HEK293T (cell line): ENCODE results near the gene CTXN3.

Experiments used
- CTCF ChIA-PET: fragments of 350-600 bp; formaldehyde crosslinking; extraction: SDS; loops from one replicate; lab custom pipeline; 2021; ENCODE audit warnings: antibody characterized with exemption, inconsistent platforms; lab: Yijun Ruan, JAX
- POLR2A ChIA-PET: fragments of 350-600 bp; formaldehyde crosslinking; extraction: SDS; loops from one replicate; lab custom pipeline; 2020; ENCODE audit warnings: antibody characterized with exemption, inconsistent platforms; lab: Yijun Ruan, JAX
- DNase-seq: peaks from one replicate; pipeline ENCODE4 v3.0.0; 2012; ENCODE audit warnings: mixed read lengths; ENCODE audit errors: extremely low spot score
- ARNT ChIP-seq: fragments of 450-650 bp; IDR thresholded peaks from 2 replicates; pipeline ENCODE4 v1.6.1; 2017; ENCODE audit warnings: mild to moderate bottlenecking
- BHLHE40 ChIP-seq: fragments of 450-650 bp; IDR thresholded peaks from 2 replicates; pipeline ENCODE4 v1.6.1; 2016; ENCODE audit warnings: mild to moderate bottlenecking, moderate library complexity, borderline replicate concordance
- CTBP1 ChIP-seq: fragments of 450-650 bp; IDR thresholded peaks from 2 replicates; pipeline ENCODE4 v1.6.1; 2016; ENCODE audit warnings: borderline replicate concordance
- ELF4 ChIP-seq: fragments of 450-650 bp; IDR thresholded peaks from 2 replicates; pipeline ENCODE4 v1.6.1; 2017; ENCODE audit warnings: antibody characterized with exemption
- FOXA1 ChIP-seq: fragments of 450-650 bp; IDR thresholded peaks from 2 replicates; pipeline ENCODE4 v1.6.1; 2016; ENCODE audit warnings: mild to moderate bottlenecking
- FOXK2 ChIP-seq: fragments of 450-650 bp; IDR thresholded peaks from 2 replicates; pipeline ENCODE4 v1.6.1; 2016; ENCODE audit warnings: mild to moderate bottlenecking
- FOXM1 ChIP-seq: fragments of 450-650 bp; IDR thresholded peaks from 2 replicates; pipeline ENCODE4 v1.6.1; 2017; ENCODE audit warnings: mild to moderate bottlenecking, borderline replicate concordance
- HDGF ChIP-seq: fragments of 450-650 bp; IDR thresholded peaks from 2 replicates; pipeline ENCODE4 v1.6.1; 2017; ENCODE audit warnings: antibody characterized with exemption, borderline replicate concordance
- L3MBTL2 ChIP-seq: fragments of 450-650 bp; conservative IDR thresholded peaks from 2 replicates; pipeline ENCODE4 v1.6.1; 2016; ENCODE audit warnings: mild to moderate bottlenecking
- LEF1 ChIP-seq: fragments of 450-650 bp; IDR thresholded peaks from 2 replicates; pipeline ENCODE4 v1.6.1; 2017; ENCODE audit warnings: mild to moderate bottlenecking, borderline replicate concordance
- NFRKB ChIP-seq: fragments of 450-650 bp; IDR thresholded peaks from 2 replicates; pipeline ENCODE4 v1.6.1; 2016; ENCODE audit warnings: mild to moderate bottlenecking, moderate library complexity
- PKNOX1 ChIP-seq: fragments of 450-650 bp; IDR thresholded peaks from 2 replicates; pipeline ENCODE4 v1.6.1; 2016
- SP1 ChIP-seq: fragments of 450-650 bp; IDR thresholded peaks from 2 replicates; pipeline ENCODE4 v1.6.1; 2017
- SUZ12 ChIP-seq: fragments of 450-650 bp; IDR thresholded peaks from 2 replicates; pipeline ENCODE4 v1.6.1; 2016; ENCODE audit warnings: mild to moderate bottlenecking
- TARDBP ChIP-seq: fragments of 450-650 bp; IDR thresholded peaks from 2 replicates; pipeline ENCODE4 v1.6.1; 2016
- ZNF384 ChIP-seq: fragments of 450-650 bp; IDR thresholded peaks from 2 replicates; pipeline ENCODE4 v1.6.1; 2016

Gene CTXN3

DNA sequence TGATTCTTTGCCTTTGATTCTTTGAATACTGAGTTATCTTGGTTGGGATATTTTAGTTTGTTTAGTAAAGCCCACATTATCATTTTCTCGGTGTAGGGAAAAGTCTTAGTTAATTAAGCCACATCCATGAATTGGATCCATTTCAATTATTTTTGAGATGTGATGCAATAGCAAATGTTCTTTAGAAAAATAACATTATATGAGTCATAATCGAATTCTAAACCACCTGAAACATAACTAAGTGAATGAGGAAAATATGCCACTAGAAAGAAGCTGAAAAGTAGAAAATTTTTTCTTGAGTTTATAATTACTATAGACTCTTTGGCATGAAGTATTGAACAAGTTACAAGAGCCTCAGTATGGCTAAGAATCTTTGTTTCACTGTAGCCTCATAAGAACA is 36.8 kb downstream of the CTXN3 start:
- ChIA-PET POLR2A (no interaction called here), CTCF (interaction anchor here (0.6 kb wide), 1 partner anchor 25 kb away, joined by 3 read pairs; no protein-coding TSS in a partner anchor)
- TF ChIP-seq BHLHE40: no peak
- no peak for TF ChIP-seq ZNF384
- no peak for TF ChIP-seq CTBP1
- TF ChIP-seq FOXK2: no peak
- no peak for TF ChIP-seq ARNT
- DNase-seq: no peak

GRCh38 chr5:127686424-127686823 is 37.5 kb downstream of the CTXN3 start:
- ChIA-PET CTCF (no interaction called here), POLR2A (no interaction called here)
- no peak for DNase-seq
- TF ChIP-seq ARNT: no peak
- TF ChIP-seq HDGF: no peak
- TF ChIP-seq ELF4: no peak
- no peak for TF ChIP-seq L3MBTL2
- TF ChIP-seq LEF1: no peak
- no peak for TF ChIP-seq FOXM1
- no peak for TF ChIP-seq FOXA1
- no peak for TF ChIP-seq CTBP1
- no peak for TF ChIP-seq BHLHE40
- TF ChIP-seq FOXK2: no peak
- no peak for TF ChIP-seq ZNF384
- TF ChIP-seq SUZ12: no peak
- TF ChIP-seq NFRKB: no peak
- no peak for TF ChIP-seq TARDBP
- no peak for TF ChIP-seq SP1
- TF ChIP-seq PKNOX1: no peak

GRCh38 chr5:127694518-127695171 is 45.8 kb downstream of the CTXN3 start:
- TF ChIP-seq L3MBTL2 (no peak), FOXM1 (no peak), ZNF384 (no peak), PKNOX1 (no peak), FOXA1 (no peak), CTBP1 (no peak), SP1 (no peak), ARNT (no peak), HDGF (no peak), SUZ12 (no peak), TARDBP (no peak), LEF1 (no peak), NFRKB (no peak), BHLHE40 (no peak), FOXK2 (no peak)
- CTCF ChIA-PET: no interaction called here
- POLR2A ChIA-PET: no interaction called here
- no peak for DNase-seq

DNA sequence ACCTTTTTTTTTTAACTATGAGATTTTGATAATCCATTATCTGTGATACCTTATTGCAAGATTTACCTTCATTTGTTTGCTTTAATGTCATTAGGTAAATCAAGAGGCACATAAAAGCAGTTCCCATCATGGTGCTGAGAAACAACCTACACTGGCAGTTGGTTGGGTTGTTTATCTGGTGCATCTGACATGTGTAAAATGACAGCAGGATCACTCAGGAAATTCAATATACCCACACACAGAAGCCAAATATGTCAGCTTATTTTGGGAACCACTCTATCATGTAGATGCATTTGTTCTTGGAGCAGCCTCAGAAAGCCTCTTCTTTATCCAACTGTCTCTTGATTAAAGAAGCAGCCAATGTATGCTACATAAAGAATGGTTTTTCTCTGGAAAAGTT is 46.5 kb downstream of the CTXN3 start:
- POLR2A ChIA-PET: no interaction called here
- no peak for DNase-seq
- TF ChIP-seq FOXA1: no peak
- TF ChIP-seq TARDBP: no peak
- TF ChIP-seq PKNOX1: no peak
- no peak for TF ChIP-seq CTBP1
- TF ChIP-seq ARNT: no peak
- TF ChIP-seq ELF4: no peak
- TF ChIP-seq SUZ12: no peak
- no peak for TF ChIP-seq LEF1
- no peak for TF ChIP-seq SP1
- CTCF ChIA-PET: no interaction called here

DNA sequence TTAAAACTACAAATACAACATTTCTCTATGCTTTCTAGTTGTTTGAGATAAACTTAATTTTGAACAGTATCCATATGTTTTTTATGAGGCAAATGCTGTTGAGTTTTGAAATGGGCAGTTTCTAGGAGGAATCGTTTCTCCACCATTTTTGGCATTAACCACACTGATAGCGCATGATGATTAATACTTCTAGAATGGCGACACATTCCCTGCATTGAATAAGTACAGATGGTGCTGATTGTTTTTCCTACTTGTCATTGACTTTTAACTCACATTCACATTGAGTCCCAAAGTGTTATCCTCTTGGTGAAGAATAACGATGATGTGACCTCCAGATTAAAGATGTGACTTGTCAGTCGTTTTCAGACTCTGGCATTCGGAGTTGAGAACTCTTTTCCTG is 47.8 kb downstream of the CTXN3 start:
- TF ChIP-seq NFRKB (no peak), ZNF384 (no peak)
- no peak for DNase-seq
- POLR2A ChIA-PET: no interaction called here
- CTCF ChIA-PET: no interaction called here

- POLR2A ChIA-PET: no interaction called here
Observed at GRCh38 chr5:127697894-127698600, 49.2 kb downstream of the CTXN3 start.

More at GRCh38 chr5:127697894-127698600, 49.2 kb downstream of the CTXN3 start:
- no peak for DNase-seq
- TF ChIP-seq HDGF (no peak), PKNOX1 (no peak), SUZ12 (no peak), SP1 (no peak), L3MBTL2 (no peak), BHLHE40 (no peak), LEF1 (no peak), ELF4 (no peak), ZNF384 (no peak), FOXA1 (no peak), FOXM1 (no peak), CTBP1 (no peak), ARNT (no peak)
- CTCF ChIA-PET: no interaction called here
